ENCODE data around the gene FHIT. TPM values are rescaled to one million over a fixed set of nuclear protein-coding genes. Genes with fewer than 3 reads are reported as not detected.

Gene FHIT
- total RNA-seq, 4 donors from 2014 or later = 7.5 to 20.1 (median 13.5) TPM

DNA sequence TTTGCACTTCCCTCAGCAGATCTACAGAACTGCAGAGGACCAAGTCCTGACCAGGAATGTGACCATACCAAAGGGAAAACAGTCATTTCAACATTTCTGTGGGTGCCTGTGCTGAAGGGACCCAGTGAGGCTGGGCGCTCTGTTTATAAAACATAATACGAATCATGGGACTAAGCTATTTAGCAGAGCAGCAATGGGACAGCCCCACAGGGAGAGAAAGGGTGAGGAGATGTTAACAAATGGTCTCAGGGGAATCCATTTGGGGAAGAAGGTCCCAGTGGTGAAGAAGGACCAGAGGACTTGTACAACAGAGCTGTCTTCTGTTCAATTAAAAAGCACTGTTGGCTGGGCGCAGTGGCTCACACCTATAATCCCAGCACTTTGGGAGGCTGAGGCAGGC lies 1025.4 kb downstream of the FHIT start:
- TF ChIP-seq POLR2A (IDR thresholded peaks at IDR 0.05) = no peak
- no peak for TF ChIP-seq POLR2AphosphoS5 (IDR thresholded peaks at IDR 0.05)
- TF ChIP-seq, protein P1, sequence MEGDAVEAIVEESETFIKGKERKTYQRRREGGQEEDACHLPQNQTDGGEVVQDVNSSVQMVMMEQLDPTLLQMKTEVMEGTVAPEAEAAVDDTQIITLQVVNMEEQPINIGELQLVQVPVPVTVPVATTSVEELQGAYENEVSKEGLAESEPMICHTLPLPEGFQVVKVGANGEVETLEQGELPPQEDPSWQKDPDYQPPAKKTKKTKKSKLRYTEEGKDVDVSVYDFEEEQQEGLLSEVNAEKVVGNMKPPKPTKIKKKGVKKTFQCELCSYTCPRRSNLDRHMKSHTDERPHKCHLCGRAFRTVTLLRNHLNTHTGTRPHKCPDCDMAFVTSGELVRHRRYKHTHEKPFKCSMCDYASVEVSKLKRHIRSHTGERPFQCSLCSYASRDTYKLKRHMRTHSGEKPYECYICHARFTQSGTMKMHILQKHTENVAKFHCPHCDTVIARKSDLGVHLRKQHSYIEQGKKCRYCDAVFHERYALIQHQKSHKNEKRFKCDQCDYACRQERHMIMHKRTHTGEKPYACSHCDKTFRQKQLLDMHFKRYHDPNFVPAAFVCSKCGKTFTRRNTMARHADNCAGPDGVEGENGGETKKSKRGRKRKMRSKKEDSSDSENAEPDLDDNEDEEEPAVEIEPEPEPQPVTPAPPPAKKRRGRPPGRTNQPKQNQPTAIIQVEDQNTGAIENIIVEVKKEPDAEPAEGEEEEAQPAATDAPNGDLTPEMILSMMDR (IDR thresholded peaks at IDR 0.05) = no peak
- no peak for TF ChIP-seq EP300 (IDR thresholded peaks at IDR 0.05; ENCODE audit: low read depth)
- no peaks in the 10 kb centered on the region for H3K36me3 ChIP-seq
- H3K4me3 ChIP-seq = no peak overlapping the region
- no peaks in the 10 kb centered on the region for H3K9me3 ChIP-seq
- no peak overlapping the region for H3K27ac ChIP-seq
- in situ Hi-C loops (cut with MboI; ENCODE audit: low pct_ligation_motif_present in 1 of 4, low pct_unique_long_range_greater_than_20kb in 1 of 4, low sequenced_read_pairs in 3 of 4) (no loop called here), intact Hi-C loops (cut with DNase I; ENCODE audit: low total_unique reads) (no loop called here)
- no peak for DNase-seq
- no peaks in the 10 kb centered on the region for H3K27me3 ChIP-seq
- no peaks in the 10 kb centered on the region for H3K4me1 ChIP-seq
- WGBS, 2 donors (ENCODE audit: low coverage in 1 of 2) = 85 to 100% methylated on average over 3 of the region's 3 CpGs

DNA sequence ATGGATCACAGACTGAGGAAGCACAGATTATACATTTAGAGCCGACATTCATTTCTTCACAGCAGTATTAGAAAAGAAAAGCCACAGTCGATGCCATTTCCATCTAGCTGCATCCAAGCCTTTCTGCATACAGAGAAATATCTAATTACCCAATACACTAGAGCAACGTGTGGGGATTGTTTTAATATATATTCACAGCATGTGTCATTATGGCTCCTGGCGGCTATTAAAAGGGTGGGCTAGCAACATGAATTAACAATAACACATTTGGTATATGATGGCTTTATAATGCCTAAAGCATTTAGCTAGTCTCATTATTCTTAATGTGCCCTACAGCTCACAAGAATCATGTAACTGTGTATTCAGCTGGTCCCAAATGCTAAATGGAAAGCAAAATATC lies 1030.5 kb downstream of the FHIT start:
- H3K27ac ChIP-seq = no peak overlapping the region
- H3K4me3 ChIP-seq = no peak overlapping the region
- H3K27me3 ChIP-seq = no peaks in the 10 kb centered on the region
- no peaks in the 10 kb centered on the region for H3K4me1 ChIP-seq
- H3K36me3 ChIP-seq = no peaks in the 10 kb centered on the region
- no peak for DNase-seq
- 91 to 92% methylated on average over 4 of the region's 4 CpGs for WGBS, 2 donors (ENCODE audit: low coverage in 1 of 2)
- H3K9me3 ChIP-seq = no peaks in the 10 kb centered on the region
- intact Hi-C loops (cut with DNase I; ENCODE audit: low total_unique reads) (no loop called here), in situ Hi-C loops (cut with MboI; ENCODE audit: low pct_ligation_motif_present in 1 of 4, low pct_unique_long_range_greater_than_20kb in 1 of 4, low sequenced_read_pairs in 3 of 4) (no loop called here)
- TF ChIP-seq POLR2A (IDR thresholded peaks at IDR 0.05) = no peak
- TF ChIP-seq POLR2AphosphoS5 (IDR thresholded peaks at IDR 0.05) = no peak
- TF ChIP-seq, protein P1 (IDR thresholded peaks at IDR 0.05) = no peak
- TF ChIP-seq EP300 (IDR thresholded peaks at IDR 0.05; ENCODE audit: low read depth) = no peak

DNA sequence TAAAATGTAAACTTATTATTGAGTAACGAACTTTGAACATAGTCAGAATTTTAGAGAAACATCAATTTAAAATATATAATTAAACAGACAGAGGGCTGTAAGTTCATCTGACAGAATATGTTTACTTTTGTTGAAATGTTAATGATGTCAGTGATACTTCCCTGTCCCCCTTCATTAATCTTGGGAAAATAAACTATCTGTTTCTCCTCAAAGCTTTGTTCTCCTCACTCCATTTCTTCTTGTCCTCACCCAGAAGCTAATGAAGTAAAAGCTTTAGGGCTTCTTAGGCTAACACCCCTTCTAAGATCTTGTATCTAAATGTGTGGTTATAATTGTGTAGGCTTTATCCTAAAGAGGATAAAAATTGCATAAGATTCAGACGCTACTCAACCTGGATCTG lies 1031.8 kb downstream of the FHIT start:
- H3K27me3 ChIP-seq = no peaks in the 10 kb centered on the region
- TF ChIP-seq, protein P1 (IDR thresholded peaks at IDR 0.05) = no peak
- TF ChIP-seq EP300 (IDR thresholded peaks at IDR 0.05; ENCODE audit: low read depth) = no peak
- no peak for TF ChIP-seq POLR2A (IDR thresholded peaks at IDR 0.05)
- no peak for TF ChIP-seq POLR2AphosphoS5 (IDR thresholded peaks at IDR 0.05)
- H3K27ac ChIP-seq = no peak overlapping the region
- in situ Hi-C loops (cut with MboI; ENCODE audit: low pct_ligation_motif_present in 1 of 4, low pct_unique_long_range_greater_than_20kb in 1 of 4, low sequenced_read_pairs in 3 of 4) = no loop called here
- intact Hi-C loops (cut with DNase I; ENCODE audit: low total_unique reads) = no loop called here
- H3K4me3 ChIP-seq = no peak overlapping the region
- WGBS, 2 donors (ENCODE audit: low coverage in 1 of 2) = 82 to 87% methylated on average over 2 of the region's 2 CpGs
- H3K36me3 ChIP-seq = no peaks in the 10 kb centered on the region
- no peak for DNase-seq
- H3K4me1 ChIP-seq = no peaks in the 10 kb centered on the region
- H3K9me3 ChIP-seq = no peaks in the 10 kb centered on the region

DNA sequence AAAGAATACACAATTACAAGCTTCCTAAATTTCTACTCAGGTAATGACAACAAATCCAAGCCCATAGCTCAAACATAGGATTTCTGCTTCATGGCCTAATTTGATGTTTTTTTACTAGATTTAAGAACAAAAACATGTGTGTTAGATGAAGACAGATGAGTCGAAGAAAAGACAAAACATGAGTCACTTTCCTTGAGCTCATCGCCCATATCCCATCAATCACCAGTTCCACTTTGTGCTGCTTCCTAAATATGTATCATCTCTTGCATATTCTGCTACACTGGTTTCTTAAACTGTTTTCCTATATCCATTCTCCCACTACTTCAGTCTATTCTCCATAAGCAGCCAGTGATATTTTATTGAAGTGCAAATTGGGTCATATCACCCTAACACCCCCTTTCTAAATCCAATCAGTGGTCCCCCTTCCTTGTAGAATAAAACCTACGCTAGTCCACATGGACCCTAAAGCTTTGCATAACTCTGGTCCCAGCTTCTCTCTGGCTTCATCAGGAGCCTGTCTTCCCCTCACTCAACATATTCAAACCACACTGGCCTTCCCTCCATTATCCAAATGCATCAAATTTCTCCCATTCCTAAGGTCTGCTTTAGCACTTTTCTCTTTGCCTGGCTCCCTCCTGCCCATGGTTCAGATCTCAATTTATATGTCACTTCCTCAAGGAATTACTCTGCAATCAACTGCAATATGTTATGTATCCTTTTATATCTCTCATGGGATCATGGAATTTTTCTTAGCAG lies 1033.9 kb downstream of the FHIT start:
- TF ChIP-seq EP300 (IDR thresholded peaks at IDR 0.05; ENCODE audit: low read depth) (no peak), POLR2A (IDR thresholded peaks at IDR 0.05) (no peak), POLR2AphosphoS5 (IDR thresholded peaks at IDR 0.05) (no peak)
- TF ChIP-seq, protein P1 (IDR thresholded peaks at IDR 0.05) = no peak
- in situ Hi-C loops (cut with MboI; ENCODE audit: low pct_ligation_motif_present in 1 of 4, low pct_unique_long_range_greater_than_20kb in 1 of 4, low sequenced_read_pairs in 3 of 4) = no loop called here
- no peak overlapping the region for H3K27ac ChIP-seq

More for the DNA sequence above, 1033.9 kb downstream of the FHIT start:
- Histone ChIP-seq H3K4me1 (no peaks in the 10 kb centered on the region), H3K9me3 (no peaks in the 10 kb centered on the region), H3K27me3 (no peaks in the 10 kb centered on the region), H3K36me3 (no peaks in the 10 kb centered on the region), H3K4me3 (no peak overlapping the region)
- intact Hi-C loops (cut with DNase I; ENCODE audit: low total_unique reads) = no loop called here
- WGBS, 2 donors (ENCODE audit: low coverage in 1 of 2) = 87 to 88% methylated on average over 3 of the region's 3 CpGs
- no peak for DNase-seq

Data from transverse colon (tissue), 4 donors.